GM19035 (cell line): ENCODE results near the gene KCNMB3.
"Not testable (repeated sequence)": the region's sequence is repeated elsewhere in the genome, so short reads cannot be mapped to it uniquely, and the experiment has no call there.

Experiments used
- ATAC-seq: cut with Tn5 transposase; IDR thresholded peaks from one replicate; pipeline ENCODE4 v1.9.1; 2021; ENCODE audit not compliant: unreplicated experiment

Gene KCNMB3, protein sequence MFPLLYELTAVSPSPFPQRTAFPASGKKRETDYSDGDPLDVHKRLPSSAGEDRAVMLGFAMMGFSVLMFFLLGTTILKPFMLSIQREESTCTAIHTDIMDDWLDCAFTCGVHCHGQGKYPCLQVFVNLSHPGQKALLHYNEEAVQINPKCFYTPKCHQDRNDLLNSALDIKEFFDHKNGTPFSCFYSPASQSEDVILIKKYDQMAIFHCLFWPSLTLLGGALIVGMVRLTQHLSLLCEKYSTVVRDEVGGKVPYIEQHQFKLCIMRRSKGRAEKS

DNA sequence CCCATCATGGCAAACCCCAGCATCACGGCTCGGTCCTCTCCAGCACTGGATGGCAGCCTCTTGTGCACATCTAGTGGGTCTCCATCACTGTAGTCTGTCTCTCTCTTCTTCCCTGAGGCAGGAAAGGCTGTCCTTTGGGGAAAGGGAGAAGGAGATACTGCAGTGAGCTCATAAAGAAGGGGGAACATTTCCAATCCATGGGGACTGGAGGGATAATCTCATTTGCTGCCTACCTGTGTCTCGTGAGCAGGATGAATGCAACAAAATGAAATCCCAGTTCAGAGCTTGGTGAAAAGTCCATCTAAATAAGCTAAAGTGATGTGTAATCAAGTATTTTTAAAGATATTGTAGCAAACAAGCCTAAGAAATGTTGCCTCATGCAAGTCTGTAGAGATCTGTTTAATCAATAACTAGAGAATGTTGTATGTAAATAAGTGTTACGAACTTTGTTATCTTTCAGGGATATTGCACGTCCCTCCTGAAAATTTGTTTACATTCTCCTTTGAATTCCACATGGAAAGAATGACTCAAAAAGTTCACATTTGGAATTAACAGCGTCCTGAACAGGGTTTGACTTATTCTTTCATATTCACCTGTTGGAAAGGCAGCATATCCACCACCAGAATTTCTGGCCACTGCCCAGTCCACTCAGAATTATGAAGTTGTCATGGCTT is at the start of gene KCNMB3:
KCNMB3 (minus strand) TSS at position 312 of the 674 bp plus-strand sequence; CDS start at position 188, 124 bp downstream.
- ATAC-seq: no peak

DNA sequence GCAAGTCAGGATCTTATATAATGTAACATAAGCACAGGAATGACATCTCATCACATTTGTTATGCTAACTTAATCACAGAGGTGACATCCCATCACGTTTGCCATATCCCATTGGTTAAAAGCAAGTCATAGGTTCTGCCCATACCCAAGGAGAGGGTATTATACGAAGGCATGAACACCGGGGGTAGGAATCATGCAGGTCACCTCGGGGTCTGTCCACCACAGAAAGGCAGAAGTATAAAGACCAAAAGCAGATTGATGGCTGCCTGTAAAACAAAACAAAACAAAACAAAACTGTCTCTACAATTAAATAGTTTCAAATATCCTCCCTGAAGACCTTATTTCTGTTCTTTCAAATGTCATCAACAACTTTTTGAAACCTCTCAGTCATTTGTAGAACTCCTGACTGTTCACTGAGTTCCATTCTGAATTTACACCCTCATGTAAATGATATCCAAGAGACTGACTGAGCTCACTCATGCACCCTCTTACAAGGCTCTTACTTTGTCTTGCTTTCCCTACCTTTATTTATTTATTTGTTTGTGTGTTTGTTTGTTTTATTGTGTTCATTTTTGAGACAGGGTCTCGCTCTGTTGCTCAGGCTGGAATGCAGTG is 49.2 kb upstream of the KCNMB3 start:
- peak; percentile 66 for ATAC-seq

DNA sequence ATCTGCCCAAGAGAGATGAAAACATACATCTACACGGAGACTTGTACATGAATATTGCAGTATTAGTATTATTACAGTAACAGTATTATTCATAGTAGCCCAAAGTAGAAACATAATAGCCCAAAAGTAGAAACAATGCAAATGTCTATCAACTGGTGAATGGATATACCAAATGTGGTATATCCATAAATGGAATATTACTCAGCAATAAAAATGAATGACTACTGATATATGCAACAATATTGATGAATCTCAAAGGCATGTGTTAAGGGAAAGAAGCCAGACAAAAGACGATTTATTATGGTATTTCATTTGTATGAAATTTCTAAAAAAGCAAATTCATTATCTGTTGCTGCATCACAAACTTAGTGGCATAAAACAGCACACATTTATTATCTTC is 48.4 kb upstream of the KCNMB3 start:
- no peak for ATAC-seq

DNA sequence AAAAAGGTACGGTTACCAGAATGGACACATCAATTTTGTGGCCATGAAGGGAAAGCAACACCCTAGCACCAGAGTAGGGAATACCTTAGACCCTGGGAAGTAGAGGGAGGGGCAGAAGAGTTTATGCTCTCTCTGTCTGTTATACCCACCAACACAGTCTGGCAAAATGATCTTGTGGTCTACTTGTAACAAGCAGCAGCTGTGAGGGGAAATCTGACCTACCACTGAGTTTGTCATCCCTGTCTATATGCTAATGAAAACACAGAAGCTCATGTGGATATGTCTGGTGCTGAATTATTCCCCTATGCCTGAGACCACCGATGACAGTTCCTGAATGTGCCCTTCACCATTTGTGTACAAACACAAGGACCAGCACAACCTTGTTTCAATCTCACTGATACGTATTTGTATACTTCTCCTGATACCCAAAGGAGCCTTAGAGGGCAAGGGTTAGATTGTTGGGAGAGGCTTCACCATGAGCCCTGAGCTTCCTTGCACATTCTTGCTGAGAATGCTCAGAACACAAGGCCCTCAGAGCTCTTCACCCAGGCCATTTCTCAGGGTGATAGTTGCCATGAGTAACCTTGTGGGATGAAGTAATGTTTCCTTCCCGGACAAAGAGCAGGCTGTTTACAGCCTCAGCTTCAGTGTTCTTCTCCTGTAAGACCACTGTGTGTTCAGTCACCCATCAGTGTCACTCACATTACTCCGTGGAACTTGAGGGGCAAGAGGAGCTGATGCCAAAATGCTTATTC is 47.2 kb upstream of the KCNMB3 start:
- ATAC-seq: no peak

DNA sequence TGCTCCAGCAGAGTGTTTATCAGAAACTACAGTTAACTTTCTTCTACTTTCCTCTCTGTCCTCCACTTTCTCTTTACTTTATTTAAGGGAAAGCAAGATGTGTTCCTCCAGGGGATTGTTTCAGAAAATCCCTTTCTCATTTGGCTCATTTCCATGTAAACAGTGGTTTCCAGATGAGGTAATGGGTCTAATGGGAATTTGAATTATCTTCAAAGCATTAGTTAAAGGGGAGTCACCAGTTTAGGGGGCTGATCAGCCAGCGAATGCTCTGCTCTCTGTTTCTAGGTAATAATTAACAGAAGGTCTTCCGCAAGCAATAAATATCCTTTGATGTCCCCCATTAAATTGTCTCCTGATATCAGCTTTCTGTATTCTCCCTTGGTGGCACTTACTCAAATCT is 41.5 kb upstream of the KCNMB3 start:
- ATAC-seq: no peak

DNA sequence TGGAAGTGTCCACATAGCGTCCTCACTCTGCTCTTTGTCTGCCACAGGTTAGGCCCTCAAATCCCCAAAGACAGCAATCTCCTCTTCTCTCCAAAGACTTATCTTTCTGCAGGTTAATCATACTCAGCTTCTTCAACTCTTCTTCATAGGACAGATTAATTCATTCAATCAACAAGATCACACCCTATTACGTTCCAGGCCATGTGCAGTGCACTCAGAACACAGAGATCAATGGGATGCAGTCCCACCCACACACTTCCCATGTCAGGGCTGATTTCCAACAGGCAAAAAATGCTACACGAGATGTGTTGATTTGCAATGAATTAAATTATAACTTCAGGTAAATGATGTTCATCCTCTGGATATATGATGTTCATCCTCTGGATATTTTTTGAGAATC is 38.4 kb upstream of the KCNMB3 start:
- no peak for ATAC-seq

DNA sequence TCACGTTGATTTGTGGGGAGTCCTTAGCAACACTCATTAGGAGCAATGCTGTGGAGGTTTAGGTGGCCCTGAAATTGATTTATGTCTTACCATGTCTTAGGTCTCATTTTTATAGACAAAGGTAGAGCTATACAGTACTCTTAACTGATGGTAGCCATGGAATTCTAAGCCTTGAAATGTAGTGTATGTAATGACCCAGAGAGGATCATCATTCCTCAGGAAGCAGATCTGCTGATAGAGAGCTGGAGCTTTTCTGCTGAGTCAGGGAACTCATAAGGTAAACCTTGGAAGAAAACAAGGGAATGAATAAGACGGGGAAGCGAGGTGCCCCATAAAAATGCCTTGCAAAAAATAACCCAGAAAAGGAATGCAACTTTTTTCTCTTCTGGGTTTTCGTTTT is 37.9 kb upstream of the KCNMB3 start:
- ATAC-seq: no peak

DNA sequence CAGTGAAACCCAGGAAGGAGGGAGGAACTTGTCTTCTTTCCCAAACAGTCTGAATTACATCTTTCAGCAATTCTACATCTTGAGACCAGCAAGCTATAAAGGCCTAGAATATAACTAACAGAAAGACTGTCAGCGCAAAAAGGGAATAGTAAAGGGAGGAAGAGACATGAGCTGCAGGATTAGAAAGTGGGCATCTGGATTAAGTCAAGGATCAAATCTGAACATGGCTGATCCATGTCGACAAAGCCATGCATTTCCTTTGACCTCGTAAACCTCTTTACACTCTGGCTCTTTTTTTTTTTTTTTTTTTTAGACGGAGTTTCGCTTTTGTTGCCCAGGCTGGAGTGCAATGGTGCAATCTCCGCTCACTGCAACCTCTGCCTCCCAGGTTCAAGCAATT is 35.4 kb upstream of the KCNMB3 start:
- ATAC-seq: no peak

DNA sequence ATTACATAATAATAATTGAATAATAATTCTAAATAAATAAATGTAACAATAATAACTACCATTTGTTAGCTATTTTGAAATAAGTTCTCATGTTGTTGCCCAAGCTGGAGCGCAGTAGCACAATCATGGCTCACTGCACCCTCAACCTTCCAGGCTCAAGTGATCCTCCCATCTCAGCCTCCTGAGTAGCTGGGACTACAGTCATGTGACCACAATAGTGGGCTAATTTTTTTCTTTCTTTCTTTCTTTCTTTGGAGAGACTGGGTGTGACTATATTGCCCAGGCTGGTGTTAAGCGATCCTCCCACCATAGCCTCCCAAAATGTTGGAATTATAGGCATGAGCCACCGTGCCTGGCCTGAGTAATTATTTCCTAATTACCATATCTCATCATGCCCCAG is 30.9 kb upstream of the KCNMB3 start:
- ATAC-seq: no peak

DNA sequence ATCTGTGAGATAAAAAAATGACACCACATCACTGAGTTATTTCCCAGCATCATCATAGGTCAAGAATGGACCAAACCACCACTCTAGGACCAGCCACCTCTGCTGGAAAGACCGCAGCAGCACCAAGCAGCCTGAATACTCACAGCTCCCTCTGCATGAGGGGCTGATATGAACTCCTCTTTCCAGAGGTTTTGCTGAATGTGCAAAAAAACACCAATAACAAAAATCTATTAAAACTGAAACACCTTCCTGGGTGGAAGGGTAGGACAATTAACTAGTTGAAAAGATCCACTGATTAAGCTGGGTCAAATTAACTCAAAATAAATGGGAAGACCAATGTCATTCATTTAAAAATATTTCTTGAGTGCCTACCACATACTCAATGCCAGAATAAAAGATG is 28.9 kb upstream of the KCNMB3 start:
- no peak for ATAC-seq

DNA sequence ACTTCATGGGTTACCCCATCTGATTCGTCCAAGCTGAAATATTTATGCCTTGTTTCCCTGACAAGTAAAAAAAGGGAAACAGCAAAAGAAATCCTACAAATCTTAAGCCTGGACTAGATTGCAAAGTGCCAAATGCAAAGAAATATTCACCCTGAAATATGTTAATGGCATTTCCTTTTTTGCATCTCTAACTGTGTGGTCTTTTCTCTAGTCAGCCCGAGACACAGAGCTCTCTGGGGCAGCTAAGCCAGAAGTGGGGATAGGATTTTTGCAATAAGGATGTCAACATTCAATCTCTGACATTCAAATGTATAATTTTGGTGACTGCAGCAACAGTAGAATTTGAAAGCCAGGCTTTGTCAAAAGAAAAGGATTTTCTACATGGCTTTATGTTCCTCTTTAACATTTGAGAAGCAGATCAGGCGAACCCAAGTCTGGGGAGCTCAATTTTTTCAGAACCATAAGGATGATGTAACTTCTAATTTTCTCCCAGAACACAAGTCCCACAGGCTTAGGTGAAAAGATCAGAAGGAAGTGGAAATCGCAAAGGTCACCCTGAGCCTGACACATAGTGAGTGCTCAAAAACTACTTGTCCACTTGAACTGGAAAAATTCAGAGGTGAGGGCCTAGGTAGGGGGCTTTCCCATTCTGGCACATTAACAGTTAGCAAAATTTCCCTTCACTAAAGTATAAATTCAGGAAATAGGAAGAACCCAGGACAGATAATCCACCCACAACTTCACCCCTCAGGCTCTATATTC is 28.2 kb upstream of the KCNMB3 start:
- no peak for ATAC-seq

DNA sequence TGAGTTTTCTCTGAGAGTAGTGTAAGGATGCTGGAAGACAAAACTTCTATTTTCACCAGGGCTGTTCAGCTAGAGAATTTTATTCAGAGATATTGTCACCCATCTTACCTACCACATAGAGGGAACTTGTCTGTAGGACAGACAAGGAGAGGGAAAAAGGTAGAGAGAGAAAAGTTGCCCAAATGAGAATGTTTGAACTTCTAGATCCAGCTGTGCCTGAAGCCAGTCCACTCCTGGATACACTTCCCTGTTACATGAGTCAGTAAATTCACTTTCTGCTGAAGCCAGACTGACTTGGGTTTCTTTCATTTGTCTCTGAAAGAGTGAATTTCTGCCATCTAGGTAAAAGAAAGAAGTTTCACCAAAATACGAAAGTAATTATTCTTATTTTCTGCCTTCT is 27.2 kb upstream of the KCNMB3 start:
- ATAC-seq: no peak

DNA sequence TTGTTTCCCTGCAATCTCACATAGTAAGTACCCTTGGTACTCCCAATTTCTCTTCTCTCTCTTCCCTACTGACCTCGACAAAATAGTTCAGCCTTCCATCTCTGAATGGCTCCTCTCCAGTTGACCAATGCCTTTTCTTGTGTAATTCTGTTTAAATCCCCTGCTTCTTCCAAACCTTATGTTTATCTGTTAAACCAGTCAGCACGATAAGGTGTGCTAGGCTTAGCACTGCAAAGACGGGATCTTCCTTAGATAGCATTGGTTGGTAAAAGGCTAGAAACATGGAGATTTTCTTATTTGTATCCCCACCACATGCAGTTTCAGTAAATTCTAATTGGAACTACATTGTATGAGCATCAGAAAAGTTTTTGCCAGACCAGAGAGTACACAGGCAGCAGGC is 25.8 kb upstream of the KCNMB3 start:
- ATAC-seq: no peak

DNA sequence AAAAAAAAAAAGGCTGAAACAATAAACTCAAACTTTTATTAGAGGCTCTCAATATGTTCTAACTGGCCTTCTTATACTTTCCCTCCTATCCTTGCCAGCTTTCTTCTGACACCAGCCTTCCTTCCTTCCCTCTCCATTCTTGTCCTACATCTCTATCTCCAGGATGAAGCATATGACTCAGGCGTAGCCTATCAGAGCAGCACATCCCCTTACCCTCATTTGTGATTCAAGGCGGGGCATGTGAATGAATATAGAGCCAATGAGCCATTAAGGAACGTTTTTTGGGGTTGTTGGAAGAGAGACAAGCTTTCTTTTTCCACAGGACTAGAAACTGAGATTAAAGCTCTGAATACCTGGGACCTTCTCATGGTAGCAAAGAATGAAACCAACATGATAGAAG is 25.1 kb upstream of the KCNMB3 start:
- no peak for ATAC-seq

DNA sequence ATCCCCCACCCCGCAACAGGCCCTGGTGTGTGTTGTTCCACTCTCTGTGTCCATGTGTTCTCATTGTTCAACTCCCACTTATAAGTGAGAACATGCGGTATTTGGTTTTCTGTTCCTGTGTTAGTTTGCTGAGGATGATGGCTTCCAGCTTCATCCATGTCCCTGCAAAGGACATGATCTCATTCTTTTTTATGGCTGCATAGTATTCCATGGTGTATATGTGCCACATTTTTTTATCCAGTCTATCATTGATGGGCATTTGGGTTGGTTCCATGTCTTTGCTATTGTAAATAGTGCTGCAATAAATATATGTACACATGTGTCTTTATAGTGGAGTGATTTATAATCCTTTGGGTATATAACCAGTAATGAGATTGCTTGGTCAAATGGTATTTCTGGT is 23.5 kb upstream of the KCNMB3 start:
- ATAC-seq: not testable (repeated sequence)

DNA sequence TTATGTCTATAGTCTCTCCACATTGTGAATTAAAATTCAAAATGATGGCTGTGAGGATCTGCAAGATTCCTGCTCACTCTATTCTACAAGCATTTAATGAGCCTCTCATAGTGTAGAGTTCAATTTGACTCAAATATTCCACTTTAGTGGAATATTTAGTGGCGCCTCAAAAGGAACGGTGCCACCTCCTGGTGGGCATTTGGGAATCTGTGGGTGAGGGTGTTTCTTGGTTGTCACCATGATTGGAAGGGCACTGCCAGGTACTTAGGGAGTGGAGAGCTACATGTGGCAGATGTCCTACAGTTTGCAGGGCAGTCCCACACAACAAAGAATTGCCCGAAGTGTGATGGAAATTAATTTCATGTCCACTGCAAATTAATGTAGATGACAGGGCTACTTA is 21.5 kb upstream of the KCNMB3 start:
- no peak for ATAC-seq

DNA sequence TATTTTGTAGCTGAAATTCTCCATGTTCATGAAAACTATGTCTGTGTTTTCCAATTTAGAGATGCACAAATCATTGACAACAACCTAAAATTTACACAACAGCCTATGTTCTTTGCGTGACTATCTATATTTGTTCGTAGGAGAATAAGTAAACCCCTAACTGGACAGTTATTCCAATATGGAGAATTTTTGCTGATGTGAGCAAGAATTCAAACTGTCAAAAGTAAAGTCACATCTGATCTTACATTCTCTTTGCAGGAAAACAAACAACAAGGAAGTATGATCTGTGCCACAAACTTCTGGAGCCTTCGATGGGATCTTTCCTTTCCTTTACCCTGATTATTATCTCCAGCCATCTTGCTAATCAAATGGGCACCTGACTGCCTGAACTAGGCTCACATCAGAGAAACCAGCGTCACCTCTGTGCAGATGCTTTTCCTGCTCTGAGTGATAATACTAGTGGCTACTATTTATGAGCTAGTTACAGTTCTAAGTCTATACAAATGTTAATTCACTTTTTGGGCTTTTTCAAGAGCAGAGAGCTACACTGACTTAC is 18.3 kb upstream of the KCNMB3 start:
- ATAC-seq: no peak

DNA sequence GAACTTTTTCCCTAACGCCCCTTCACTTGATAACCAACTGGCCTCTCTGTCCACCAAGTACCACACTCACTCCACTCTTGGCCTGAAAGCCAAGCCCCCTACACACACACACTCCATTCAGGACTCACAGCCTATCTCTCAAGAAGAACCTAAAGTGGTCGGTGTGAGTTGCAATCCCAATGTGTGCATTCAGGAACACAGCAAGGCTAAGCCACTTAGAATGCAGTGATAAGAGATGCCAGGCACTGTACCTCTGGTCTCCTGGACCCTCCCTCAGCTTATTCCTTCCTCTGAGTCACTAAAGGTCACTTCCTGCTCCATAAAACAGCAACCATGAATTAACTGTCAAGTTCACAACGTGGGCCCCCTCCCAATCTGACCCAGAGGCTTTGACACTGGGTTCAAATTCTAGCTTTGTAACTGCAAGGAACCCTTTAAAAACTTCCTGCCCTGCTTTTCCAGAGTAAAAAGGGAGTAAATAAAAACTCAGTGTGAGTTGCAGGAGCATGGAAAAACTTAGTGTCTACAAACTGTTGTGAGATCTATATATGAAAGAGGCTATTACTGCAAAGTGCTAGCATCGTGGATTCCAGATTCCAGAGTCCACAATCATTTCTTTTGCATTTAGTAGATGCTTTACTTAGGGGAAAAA is 17.6 kb upstream of the KCNMB3 start:
- ATAC-seq: no peak

DNA sequence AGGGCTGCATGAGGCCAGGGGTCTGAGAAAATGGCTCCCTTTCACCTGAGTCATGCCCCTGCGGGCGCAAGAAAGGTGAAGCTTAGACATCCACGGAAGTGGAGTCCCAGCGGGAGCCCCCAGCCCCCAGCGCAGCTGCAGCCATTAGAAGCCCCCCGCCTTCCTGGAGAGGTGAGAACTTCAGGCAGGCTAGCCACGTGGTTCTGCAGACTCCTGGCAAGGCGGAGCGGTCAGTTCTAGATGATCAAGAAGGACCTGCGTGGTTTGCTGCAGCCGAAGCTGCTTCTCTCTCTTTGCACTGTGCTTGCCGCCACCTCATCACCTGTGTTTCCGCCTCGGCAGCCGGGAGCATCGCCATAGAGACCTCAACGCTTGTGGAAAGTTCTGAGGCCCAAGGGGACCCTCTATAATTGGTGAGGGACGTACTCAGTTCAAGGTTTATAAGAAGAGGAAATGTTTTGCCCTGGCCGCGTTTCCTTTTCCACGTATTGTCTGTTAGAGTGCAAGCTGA is 15.8 kb upstream of the KCNMB3 start:
- no peak for ATAC-seq

DNA sequence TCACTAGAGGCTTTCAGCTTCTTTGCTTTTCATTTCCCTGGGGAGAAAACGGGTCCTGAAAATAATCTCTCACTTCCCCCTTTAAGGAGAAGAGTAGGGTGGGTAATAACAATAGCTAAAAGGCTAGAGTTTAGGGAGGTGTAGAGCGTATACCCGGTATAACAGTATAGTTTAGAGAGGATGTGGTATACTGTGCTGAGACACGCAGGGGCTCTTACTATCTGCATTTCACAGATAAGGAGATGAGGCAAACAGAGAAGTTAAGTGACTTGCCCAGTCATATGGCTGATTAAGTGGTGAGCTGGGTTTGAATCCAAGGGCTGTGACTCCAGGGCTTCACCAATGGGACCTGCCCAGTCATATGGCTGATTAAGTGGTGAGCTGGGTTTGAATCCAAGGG is 15.0 kb upstream of the KCNMB3 start:
- peak; percentile 29 for ATAC-seq
